ENCODE results near the gene OOSP4A. TPM values are rescaled to one million over a fixed set of nuclear protein-coding genes. Genes with fewer than 3 reads are reported as not detected.

The OOSP4A gene
- total and polyA plus RNA-seq, 10 donors, result not detected

DNA sequence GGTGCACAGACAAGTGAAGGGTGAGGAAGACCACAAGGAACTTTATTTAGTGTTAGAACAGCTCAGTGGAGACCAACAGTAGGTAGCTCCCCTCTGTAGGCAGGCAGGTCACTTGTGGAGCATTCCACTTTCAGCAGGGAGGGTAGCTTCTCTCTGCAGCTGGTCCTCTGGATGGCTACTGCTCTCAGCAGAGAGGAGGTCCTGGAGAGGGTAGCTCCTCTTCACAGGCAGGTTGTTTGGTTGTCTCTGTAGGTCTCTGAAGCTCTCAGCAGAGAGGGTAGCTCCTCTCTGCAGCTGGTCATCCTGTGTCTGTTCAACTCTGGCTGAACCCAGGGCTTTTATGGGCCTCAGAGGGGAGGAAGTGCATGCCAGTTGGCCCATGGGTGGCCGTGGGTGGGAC lies 32.1 kb upstream of the OOSP4A start:
- H3K4me3 ChIP-seq, result no peak overlapping the region
- TF ChIP-seq, protein P1, sequence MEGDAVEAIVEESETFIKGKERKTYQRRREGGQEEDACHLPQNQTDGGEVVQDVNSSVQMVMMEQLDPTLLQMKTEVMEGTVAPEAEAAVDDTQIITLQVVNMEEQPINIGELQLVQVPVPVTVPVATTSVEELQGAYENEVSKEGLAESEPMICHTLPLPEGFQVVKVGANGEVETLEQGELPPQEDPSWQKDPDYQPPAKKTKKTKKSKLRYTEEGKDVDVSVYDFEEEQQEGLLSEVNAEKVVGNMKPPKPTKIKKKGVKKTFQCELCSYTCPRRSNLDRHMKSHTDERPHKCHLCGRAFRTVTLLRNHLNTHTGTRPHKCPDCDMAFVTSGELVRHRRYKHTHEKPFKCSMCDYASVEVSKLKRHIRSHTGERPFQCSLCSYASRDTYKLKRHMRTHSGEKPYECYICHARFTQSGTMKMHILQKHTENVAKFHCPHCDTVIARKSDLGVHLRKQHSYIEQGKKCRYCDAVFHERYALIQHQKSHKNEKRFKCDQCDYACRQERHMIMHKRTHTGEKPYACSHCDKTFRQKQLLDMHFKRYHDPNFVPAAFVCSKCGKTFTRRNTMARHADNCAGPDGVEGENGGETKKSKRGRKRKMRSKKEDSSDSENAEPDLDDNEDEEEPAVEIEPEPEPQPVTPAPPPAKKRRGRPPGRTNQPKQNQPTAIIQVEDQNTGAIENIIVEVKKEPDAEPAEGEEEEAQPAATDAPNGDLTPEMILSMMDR (IDR thresholded peaks at IDR 0.05 in 8 of 11, conservative IDR thresholded peaks at IDR 0.05 in 3 of 11), result no peak
- TF ChIP-seq POLR2AphosphoS5 (IDR thresholded peaks at IDR 0.05) (no peak), POLR2A (IDR thresholded peaks at IDR 0.05) (no peak)
- no peaks in the 10 kb centered on the region for H3K4me1 ChIP-seq
- H3K27ac ChIP-seq, result no peak overlapping the region
- DNase-seq, result no peak
- no peaks in the 10 kb centered on the region for H3K36me3 ChIP-seq
- H3K27me3 ChIP-seq (replicated peaks in 1 of 7), result no peaks in the 10 kb centered on the region
- 59 to 87% (median 80%) methylated on average over 1 of the region's 1 CpG; no CpG with 5 or more reads in 1 of the 5 donors for whole genome bisulfite sequencing, 5 donors
- intact Hi-C loops (cut with DNase I; ENCODE audit: low total_unique reads), result no loop called here
- H3K9me3 ChIP-seq, result peaks cover 0 to 60% (median 49%) of the 10 kb centered on the region in 8 donors

DNA sequence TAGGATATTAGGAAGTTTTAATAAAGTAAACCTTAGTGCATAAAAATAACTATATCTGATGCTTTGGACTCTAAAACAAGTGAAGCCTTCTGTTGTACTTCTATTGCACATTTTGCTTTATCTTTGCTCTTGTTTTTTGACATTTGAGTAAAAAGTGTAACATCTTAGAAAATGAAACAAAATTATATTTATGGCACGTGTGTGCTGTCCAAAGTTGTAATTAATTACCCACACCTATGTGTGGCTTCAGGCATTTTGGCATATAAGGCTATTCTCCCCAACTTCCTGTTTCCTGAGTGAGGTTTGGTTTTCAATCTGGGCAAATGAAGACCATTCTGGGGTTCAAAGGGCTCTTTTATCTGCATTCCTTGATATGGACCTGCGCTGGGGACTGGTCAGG lies 25.7 kb upstream of the OOSP4A start, which contains the start of gene OOSP1:
Gene OOSP1 (plus strand): TSS at position 301 of the 400 bp plus-strand sequence. CDS start 23 bp downstream, at position 324.
- intact Hi-C loops (cut with DNase I; ENCODE audit: low total_unique reads), result no loop called here
- Histone ChIP-seq H3K4me3 (no peak within 1 kb of the TSS), H3K9me3 (no peaks in the 10 kb centered on the region), H3K4me1 (no peaks in the 10 kb centered on the region), H3K36me3 (no peaks in the 10 kb centered on the region), H3K27ac (no peak within 1 kb of the TSS), H3K27me3 (replicated peaks in 1 of 7) (no peaks in the 10 kb centered on the region)
- no peak for DNase-seq
- WGBS, 5 donors, result 50 to 60% (median 55%) methylated on average over 2 of the region's 2 CpGs
- TF ChIP-seq POLR2AphosphoS5 (IDR thresholded peaks at IDR 0.05) (no peak), POLR2A (IDR thresholded peaks at IDR 0.05) (no peak)
- TF ChIP-seq, protein P1 (IDR thresholded peaks at IDR 0.05 in 8 of 11, conservative IDR thresholded peaks at IDR 0.05 in 3 of 11), result no peak

DNA sequence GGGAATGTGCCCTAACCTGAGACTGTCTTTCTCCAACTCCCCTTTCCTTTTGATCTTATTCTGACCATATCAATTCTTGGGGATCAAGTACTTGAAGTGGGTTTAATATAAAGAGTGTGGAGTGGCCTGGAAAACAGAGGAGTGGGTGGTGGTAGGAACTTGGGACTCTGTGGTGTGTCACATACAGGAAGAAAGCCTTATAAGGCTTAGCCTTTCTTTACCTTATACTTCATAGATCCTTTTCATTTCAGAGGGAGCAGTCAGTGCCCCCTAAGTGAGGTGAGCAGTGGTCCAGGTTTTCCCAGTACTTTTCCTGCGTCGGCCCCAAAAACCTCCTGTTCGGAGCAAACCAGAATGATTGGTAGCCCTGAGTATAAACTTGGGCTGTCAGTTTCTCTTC lies 25.1 kb upstream of the OOSP4A start:
- H3K27me3 ChIP-seq (replicated peaks in 1 of 7), result peaks cover 0 to under 1% (median 0%) of the 10 kb centered on the region in 7 donors
- no peak overlapping the region for H3K27ac ChIP-seq
- H3K36me3 ChIP-seq, result no peaks in the 10 kb centered on the region
- intact Hi-C loops (cut with DNase I; ENCODE audit: low total_unique reads), result no loop called here
- no peak for DNase-seq
- H3K4me1 ChIP-seq, result no peaks in the 10 kb centered on the region
- TF ChIP-seq, protein P1 (IDR thresholded peaks at IDR 0.05 in 8 of 11, conservative IDR thresholded peaks at IDR 0.05 in 3 of 11), result no peak
- TF ChIP-seq POLR2AphosphoS5 (IDR thresholded peaks at IDR 0.05), result no peak
- no peak for TF ChIP-seq POLR2A (IDR thresholded peaks at IDR 0.05)
- H3K9me3 ChIP-seq, result no peaks in the 10 kb centered on the region
- no peak overlapping the region for H3K4me3 ChIP-seq
- WGBS, 5 donors, result 88 to 99% (median 93%) methylated on average over 3 of the region's 3 CpGs

DNA sequence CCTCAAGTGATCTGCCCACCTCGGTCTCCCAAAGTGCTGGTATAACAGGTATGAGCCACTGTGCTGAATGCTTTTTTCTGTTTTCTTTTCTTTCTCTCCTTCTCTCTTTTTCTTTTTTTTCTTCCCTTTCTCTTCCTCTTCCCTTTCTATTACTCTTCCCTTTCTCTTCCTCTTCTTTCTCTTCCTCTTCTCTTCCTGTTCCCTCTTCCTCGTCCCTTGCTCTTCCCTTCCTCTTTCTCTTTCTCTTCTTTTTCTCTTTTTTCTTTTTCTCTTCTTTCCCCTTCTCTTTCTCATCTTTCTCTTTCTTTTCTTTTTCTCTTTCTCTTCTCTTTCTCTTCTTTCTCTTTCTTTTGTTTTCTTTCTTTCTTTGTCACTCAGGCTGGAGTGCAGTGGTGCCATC lies 24.4 kb upstream of the OOSP4A start:
- peaks cover 0 to 4% (median 0%) of the 10 kb centered on the region in 7 donors for H3K27me3 ChIP-seq (replicated peaks in 1 of 7)
- no peak for DNase-seq
- H3K27ac ChIP-seq, result no peak overlapping the region
- no peaks in the 10 kb centered on the region for H3K9me3 ChIP-seq
- intact Hi-C loops (cut with DNase I; ENCODE audit: low total_unique reads), result no loop called here
- WGBS, 5 donors, result 55 to 78% (median 74%) methylated on average over 2 of the region's 2 CpGs
- no peak overlapping the region for H3K4me3 ChIP-seq
- no peaks in the 10 kb centered on the region for H3K4me1 ChIP-seq
- TF ChIP-seq, protein P1 (IDR thresholded peaks at IDR 0.05 in 8 of 11, conservative IDR thresholded peaks at IDR 0.05 in 3 of 11), result no peak
- TF ChIP-seq POLR2AphosphoS5 (IDR thresholded peaks at IDR 0.05) (no peak), POLR2A (IDR thresholded peaks at IDR 0.05) (no peak)
- H3K36me3 ChIP-seq, result no peaks in the 10 kb centered on the region
